Nucleus accumbens (tissue), 56 donors: ENCODE measurements around the gene SLU7.
A peak's percentile ranks its signal among the peaks of the same experiment; 100 is the strongest.

Experiments
- DNase-seq, 56 donors: peaks; one replicate each; lab custom pipeline; 2025; lab: John Stamatoyannopoulos, UW

Gene SLU7

GRCh38 chr5:160370713-160371034 lies 48.2 kb downstream of the SLU7 start:
- DNase-seq = peak in 3 of 56 donors; percentile 21 to 42 (median 41)

- DNase-seq = peak in 36 of 56 donors; percentile 8 to 76 (median 50)
These were observed 48.7 kb downstream of the SLU7 start, which contains the start of gene C1QTNF2 for GRCh38 chr5:160369990-160370712. Gene C1QTNF2 (minus strand): TSS chr5:160370626. CDS start chr5:160355011, 15,615 bp downstream.

- no peak for DNase-seq
These were observed 51.0 kb downstream of the SLU7 start for GRCh38 chr5:160367885-160368284.

GRCh38 chr5:160367261-160367660 lies 51.6 kb downstream of the SLU7 start:
- no peak for DNase-seq

GRCh38 chr5:160366230-160366629 lies 52.7 kb downstream of the SLU7 start:
- DNase-seq = no peak

- no peak for DNase-seq
These were observed 55.1 kb downstream of the SLU7 start for GRCh38 chr5:160363660-160364395.

- DNase-seq = no peak
These were observed 55.7 kb downstream of the SLU7 start for GRCh38 chr5:160363211-160363610.

GRCh38 chr5:160361624-160362228 lies 57.2 kb downstream of the SLU7 start:
- DNase-seq = no peak

- no peak for DNase-seq
These were observed 58.6 kb downstream of the SLU7 start for GRCh38 chr5:160360310-160360709.

GRCh38 chr5:160359816-160360215 lies 59.1 kb downstream of the SLU7 start:
- DNase-seq = no peak

GRCh38 chr5:160359242-160359641 lies 59.6 kb downstream of the SLU7 start:
- no peak for DNase-seq

GRCh38 chr5:160357861-160358411 lies 60.9 kb downstream of the SLU7 start:
- peak in 11 of 56 donors; percentile 2 to 34 (median 10) for DNase-seq

- no peak for DNase-seq
These were observed 61.5 kb downstream of the SLU7 start for GRCh38 chr5:160357394-160357793.

- DNase-seq = no peak
These were observed 62.1 kb downstream of the SLU7 start for GRCh38 chr5:160356550-160357347.

- DNase-seq = no peak
These were observed 64.2 kb downstream of the SLU7 start for GRCh38 chr5:160354666-160355065.

- peak in 30 of 56 donors; percentile 1 to 69 (median 30) for DNase-seq
These were observed 65.5 kb downstream of the SLU7 start for GRCh38 chr5:160353379-160353778.

GRCh38 chr5:160352308-160352707 lies 66.6 kb downstream of the SLU7 start:
- no peak for DNase-seq
